HepG2 (cell line): ENCODE results near the gene MOGAT3. TPM values are rescaled to one million over a fixed set of nuclear protein-coding genes. Genes with fewer than 3 reads are reported as not detected.

Source experiments
- CHD2 ChIP-seq: IDR thresholded peaks from 2 replicates; pipeline ENCODE4 v1.6.1; 2011; ENCODE audit warnings: low read depth, low read length, improper control_type of control experiment
- HDAC6 ChIP-seq: fragments of 200-600 bp; sonication (generic); IDR thresholded peaks from 2 replicates; pipeline ENCODE4 v1.7.0; 2017; ENCODE audit warnings: mild to moderate bottlenecking, antibody characterized with exemption, low read length, low read depth
- MAF1 ChIP-seq: sonication (generic); formaldehyde crosslinking; IDR thresholded peaks from 2 replicates; pipeline ENCODE4 v1.5.0; 2020; ENCODE audit warnings: missing genetic modification reagents, borderline replicate concordance
- MIER2 ChIP-seq: IDR thresholded peaks from 2 replicates; pipeline ENCODE4 v1.6.1; 2016; ENCODE audit warnings: missing biosample characterization, missing genetic modification reagents
- NRL ChIP-seq: sonication (generic); formaldehyde crosslinking; IDR thresholded peaks from 2 replicates; pipeline ENCODE4 v1.5.0; 2020; ENCODE audit warnings: missing genetic modification reagents, mild to moderate bottlenecking, moderate library complexity, borderline replicate concordance
- POLR2A ChIP-seq, 2 experiments: IDR thresholded peaks; 2 replicates each; pipeline ENCODE4 v1.6.1; 2011; ENCODE audit warnings: low read depth in 2 of 2, low read length in 2 of 2, mild to moderate bottlenecking in 1 of 2, moderate library complexity in 1 of 2; ENCODE audit not compliant: insufficient read depth in 1 of 2
- RBM22 ChIP-seq: fragments of 200-400 bp; formaldehyde crosslinking; optimal IDR thresholded peaks from 2 replicates; pipeline ENCODE3; 2017; ENCODE audit warnings: mild to moderate bottlenecking, low read length, moderate library complexity
- SNAI1 ChIP-seq: sonication (generic); formaldehyde crosslinking; IDR thresholded peaks from 2 replicates; pipeline ENCODE4 v1.5.0; 2020; ENCODE audit warnings: mild to moderate bottlenecking, missing genetic modification reagents, borderline replicate concordance
- SOX13 ChIP-seq, 3 experiments: fragments of 450-650 bp in 1 of 3; sonication (generic) in 1 of 3; formaldehyde crosslinking in 1 of 3; IDR thresholded peaks in 2 of 3; conservative IDR thresholded peaks in 1 of 3; 2 replicates each; pipeline versions ENCODE4 v1.5.0 to v1.6.1; 2016 to 2020; ENCODE audit warnings: antibody characterized with exemption in 1 of 3, mild to moderate bottlenecking in 1 of 3, missing compliant biosample characterization in 1 of 3, missing genetic modification reagents in 1 of 3, moderate library complexity in 1 of 3
- ZKSCAN8 ChIP-seq: IDR thresholded peaks from 2 replicates; pipeline ENCODE4 v1.6.1; 2016; ENCODE audit warnings: borderline replicate concordance, missing genetic modification reagents, missing compliant biosample characterization
- ZNF101 ChIP-seq: sonication (generic); formaldehyde crosslinking; IDR thresholded peaks from 2 replicates; pipeline ENCODE4 v1.4.0; 2020; ENCODE audit warnings: mild to moderate bottlenecking, low read depth, missing genetic modification reagents, borderline replicate concordance
- ZNF558 ChIP-seq: sonication (generic); formaldehyde crosslinking; IDR thresholded peaks from 2 replicates; pipeline ENCODE4 v1.9.0; 2022; ENCODE audit warnings: mild to moderate bottlenecking, missing genetic modification reagents, borderline replicate concordance
- ZNF619 ChIP-seq: sonication (generic); formaldehyde crosslinking; IDR thresholded peaks from 2 replicates; pipeline ENCODE4 v1.4.0; 2020; ENCODE audit warnings: mild to moderate bottlenecking, missing genetic modification reagents
- polyA plus RNA-seq, 8 experiments: library from polyadenylated mRNA; depleted of rRNA in 3 of 8; stranded (reverse) in 7 of 8; unstranded in 1 of 8; fragments of >200 nt; fragmentation: Illumina TruSeq in 4 of 8; extraction: Trizol in 4 of 8; gene quantifications; 2 replicates each; pipeline versions ENCODE4 v1.2.1 to v1.2.3, GENCODE V29; 2011 to 2016; ENCODE audit warnings: low read depth in 4 of 8, missing spikeins in 1 of 8, mixed read lengths in 1 of 8; ENCODE audit not compliant: insufficient read depth in 1 of 8
- total RNA-seq, 5 experiments: library from RNA; depleted of rRNA; stranded (reverse); fragments of >200 nt; fragmentation: Illumina TruSeq; extraction: Trizol; gene quantifications; 2 replicates each; pipeline ENCODE4 v1.2.3, GENCODE V29; 2016; ENCODE audit warnings: low read depth in 1 of 5
- TF ChIP-seq, protein P1 (sequence below), 2 experiments: fragments of 450-650 bp in 1 of 2; sonication (generic) in 1 of 2; formaldehyde crosslinking; IDR thresholded peaks; 2 replicates each; pipeline versions ENCODE4 v1.5.0 to v1.8.0; 2020 to 2022; ENCODE audit warnings: mild to moderate bottlenecking in 1 of 2, missing genetic modification reagents in 1 of 2
- TF ChIP-seq, protein P2 (sequence below): sonication (generic); formaldehyde crosslinking; IDR thresholded peaks from 2 replicates; pipeline ENCODE4 v1.4.0; 2020; ENCODE audit warnings: missing genetic modification reagents
- TF ChIP-seq, protein P3 (sequence below): sonication (generic); formaldehyde crosslinking; IDR thresholded peaks from 2 replicates; pipeline ENCODE4 v1.5.1; 2020; ENCODE audit warnings: missing genetic modification reagents, mild to moderate bottlenecking, borderline replicate concordance
- TF ChIP-seq, protein P4 (sequence below): sonication (generic); formaldehyde crosslinking; IDR thresholded peaks from 2 replicates; pipeline ENCODE4 v1.4.0; 2020; ENCODE audit warnings: missing genetic modification reagents, low read depth, mild to moderate bottlenecking, borderline replicate concordance
- TF ChIP-seq, protein P5 (sequence below): sonication (generic); formaldehyde crosslinking; IDR thresholded peaks from 2 replicates; pipeline ENCODE4 v1.4.0; 2020; ENCODE audit warnings: missing genetic modification reagents, mild to moderate bottlenecking, borderline replicate concordance

Gene MOGAT3
- total and polyA plus RNA-seq, 2 of the 13 experiments (the other 11 are each of a cell fraction or from before 2014, with no cell fraction given), result 22.5 to 30.5 TPM

DNA sequence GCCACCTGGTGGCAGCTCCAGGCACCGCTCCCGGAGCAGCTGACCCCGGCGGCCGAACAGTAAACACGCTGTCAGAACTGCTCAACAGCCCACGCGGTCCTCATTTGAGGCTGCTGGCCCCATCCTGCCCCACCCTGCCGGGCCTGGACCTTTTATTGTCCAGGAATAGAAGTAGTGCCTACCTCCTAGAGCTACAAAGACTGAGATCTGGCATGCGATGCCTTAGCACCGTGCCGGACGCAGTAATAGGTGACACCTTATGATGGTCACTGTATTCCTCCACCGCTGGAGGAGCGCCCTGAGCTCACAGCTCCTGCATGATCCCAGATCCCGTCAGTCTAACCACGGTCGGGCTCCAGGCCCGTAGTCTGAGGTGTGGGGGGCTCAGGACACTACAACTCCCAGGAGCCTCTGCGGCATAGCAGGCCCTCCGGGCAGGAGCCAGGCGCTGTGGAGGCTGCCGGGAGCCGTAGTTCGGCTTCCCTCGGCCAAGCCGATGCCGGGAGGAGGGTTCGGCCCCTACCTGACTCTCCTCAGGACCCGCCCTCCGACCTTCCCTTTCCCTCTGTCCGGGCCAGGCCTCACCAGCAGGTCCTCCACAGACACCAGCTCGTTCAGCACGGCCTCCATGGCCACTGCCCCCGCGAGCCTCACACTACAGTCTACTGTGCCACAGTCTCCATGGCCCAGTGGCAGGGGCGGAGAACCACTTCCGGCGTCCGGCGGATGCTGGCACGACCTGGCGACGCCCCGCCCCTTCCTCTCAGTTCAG lies 43.7 kb upstream of the MOGAT3 start, which contains the start of gene FIS1 (continued):
- TF ChIP-seq, protein P1, sequence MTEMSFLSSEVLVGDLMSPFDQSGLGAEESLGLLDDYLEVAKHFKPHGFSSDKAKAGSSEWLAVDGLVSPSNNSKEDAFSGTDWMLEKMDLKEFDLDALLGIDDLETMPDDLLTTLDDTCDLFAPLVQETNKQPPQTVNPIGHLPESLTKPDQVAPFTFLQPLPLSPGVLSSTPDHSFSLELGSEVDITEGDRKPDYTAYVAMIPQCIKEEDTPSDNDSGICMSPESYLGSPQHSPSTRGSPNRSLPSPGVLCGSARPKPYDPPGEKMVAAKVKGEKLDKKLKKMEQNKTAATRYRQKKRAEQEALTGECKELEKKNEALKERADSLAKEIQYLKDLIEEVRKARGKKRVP (CRISPR knock-in tag; IDR thresholded peaks at IDR 0.05), result peak in 1 of 2 experiments; percentile 12; a peak in 1 of 4 replicates
- TF ChIP-seq ZNF619 (CRISPR knock-in tag), result peak; percentile 85; the same call in 1 of the 2 replicates
- TF ChIP-seq, protein P2, sequence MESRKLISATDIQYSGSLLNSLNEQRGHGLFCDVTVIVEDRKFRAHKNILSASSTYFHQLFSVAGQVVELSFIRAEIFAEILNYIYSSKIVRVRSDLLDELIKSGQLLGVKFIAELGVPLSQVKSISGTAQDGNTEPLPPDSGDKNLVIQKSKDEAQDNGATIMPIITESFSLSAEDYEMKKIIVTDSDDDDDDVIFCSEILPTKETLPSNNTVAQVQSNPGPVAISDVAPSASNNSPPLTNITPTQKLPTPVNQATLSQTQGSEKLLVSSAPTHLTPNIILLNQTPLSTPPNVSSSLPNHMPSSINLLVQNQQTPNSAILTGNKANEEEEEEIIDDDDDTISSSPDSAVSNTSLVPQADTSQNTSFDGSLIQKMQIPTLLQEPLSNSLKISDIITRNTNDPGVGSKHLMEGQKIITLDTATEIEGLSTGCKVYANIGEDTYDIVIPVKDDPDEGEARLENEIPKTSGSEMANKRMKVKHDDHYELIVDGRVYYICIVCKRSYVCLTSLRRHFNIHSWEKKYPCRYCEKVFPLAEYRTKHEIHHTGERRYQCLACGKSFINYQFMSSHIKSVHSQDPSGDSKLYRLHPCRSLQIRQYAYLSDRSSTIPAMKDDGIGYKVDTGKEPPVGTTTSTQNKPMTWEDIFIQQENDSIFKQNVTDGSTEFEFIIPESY (CRISPR knock-in tag), result no peak; the same call in 1 of the 2 replicates
- no peak for TF ChIP-seq ZKSCAN8
- peak; percentile 61; the same call in 1 of the 2 replicates for TF ChIP-seq MAF1 (CRISPR knock-in tag)
- TF ChIP-seq MIER2 (CRISPR knock-in tag), result no peak
- peak; percentile 89; the same call in 1 of the 2 replicates for TF ChIP-seq SNAI1
- no peak for TF ChIP-seq CHD2
- no peak for TF ChIP-seq HDAC6
- TF ChIP-seq, protein P3, sequence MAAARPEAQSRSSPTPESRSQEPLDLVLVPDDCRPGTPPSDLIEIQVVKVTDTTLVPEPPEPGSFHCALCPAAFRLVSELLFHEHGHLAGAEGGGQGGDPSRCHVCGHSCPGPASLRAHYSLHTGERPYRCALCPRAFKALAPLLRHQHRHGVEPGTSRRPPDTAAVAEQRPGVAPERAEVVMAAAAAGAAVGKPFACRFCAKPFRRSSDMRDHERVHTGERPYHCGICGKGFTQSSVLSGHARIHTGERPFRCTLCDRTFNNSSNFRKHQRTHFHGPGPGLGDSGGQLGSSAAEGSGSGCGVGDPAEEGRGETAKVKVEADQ (CRISPR knock-in tag), result 0 out of 2 replicates have a peak, but pooled peaks have one; percentile 23
- TF ChIP-seq SOX13 (IDR thresholded peaks at IDR 0.05), result no peak
- peak in 1 of 2 experiments; percentile 52; a peak in 2 of 4 replicates for TF ChIP-seq SOX13 (CRISPR knock-in tag; conservative IDR thresholded peaks at IDR 0.05 in 1 of 2, IDR thresholded peaks at IDR 0.05 in 1 of 2)
- TF ChIP-seq, protein P4, sequence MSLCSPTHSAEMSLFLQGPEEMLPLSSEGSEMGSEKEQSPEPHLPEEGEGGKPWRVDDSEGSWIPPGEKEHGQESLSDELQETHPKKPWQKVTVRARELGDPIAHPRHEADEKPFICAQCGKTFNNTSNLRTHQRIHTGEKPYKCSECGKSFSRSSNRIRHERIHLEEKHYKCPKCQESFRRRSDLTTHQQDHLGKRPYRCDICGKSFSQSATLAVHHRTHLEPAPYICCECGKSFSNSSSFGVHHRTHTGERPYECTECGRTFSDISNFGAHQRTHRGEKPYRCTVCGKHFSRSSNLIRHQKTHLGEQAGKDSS (CRISPR knock-in tag), result peak; percentile 34; the same call in 1 of the 2 replicates
- peak; percentile 93 for TF ChIP-seq ZNF558
- peak; percentile 55 to 81; a peak in 3 of 4 replicates for TF ChIP-seq POLR2A (IDR thresholded peaks at IDR 0.05; ENCODE audit: insufficient read depth in 1 of 2, low read depth in 2 of 2, low read length in 2 of 2)
- TF ChIP-seq RBM22, result peak; percentile 91
- TF ChIP-seq, protein P5, sequence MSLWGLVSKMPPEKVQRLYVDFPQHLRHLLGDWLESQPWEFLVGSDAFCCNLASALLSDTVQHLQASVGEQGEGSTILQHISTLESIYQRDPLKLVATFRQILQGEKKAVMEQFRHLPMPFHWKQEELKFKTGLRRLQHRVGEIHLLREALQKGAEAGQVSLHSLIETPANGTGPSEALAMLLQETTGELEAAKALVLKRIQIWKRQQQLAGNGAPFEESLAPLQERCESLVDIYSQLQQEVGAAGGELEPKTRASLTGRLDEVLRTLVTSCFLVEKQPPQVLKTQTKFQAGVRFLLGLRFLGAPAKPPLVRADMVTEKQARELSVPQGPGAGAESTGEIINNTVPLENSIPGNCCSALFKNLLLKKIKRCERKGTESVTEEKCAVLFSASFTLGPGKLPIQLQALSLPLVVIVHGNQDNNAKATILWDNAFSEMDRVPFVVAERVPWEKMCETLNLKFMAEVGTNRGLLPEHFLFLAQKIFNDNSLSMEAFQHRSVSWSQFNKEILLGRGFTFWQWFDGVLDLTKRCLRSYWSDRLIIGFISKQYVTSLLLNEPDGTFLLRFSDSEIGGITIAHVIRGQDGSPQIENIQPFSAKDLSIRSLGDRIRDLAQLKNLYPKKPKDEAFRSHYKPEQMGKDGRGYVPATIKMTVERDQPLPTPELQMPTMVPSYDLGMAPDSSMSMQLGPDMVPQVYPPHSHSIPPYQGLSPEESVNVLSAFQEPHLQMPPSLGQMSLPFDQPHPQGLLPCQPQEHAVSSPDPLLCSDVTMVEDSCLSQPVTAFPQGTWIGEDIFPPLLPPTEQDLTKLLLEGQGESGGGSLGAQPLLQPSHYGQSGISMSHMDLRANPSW (CRISPR knock-in tag), result peak; percentile 89; the same call in 1 of the 2 replicates
- TF ChIP-seq NRL (CRISPR knock-in tag), result no peak; the same call in 1 of the 2 replicates
- TF ChIP-seq ZNF101 (CRISPR knock-in tag), result no peak
